Psoas muscle (tissue), 8 donors: ENCODE measurements around the gene DAB1. TPM values are rescaled to one million over a fixed set of nuclear protein-coding genes. Genes with fewer than 3 reads are reported as not detected.
"Not testable (repeated sequence)": the region's sequence is repeated elsewhere in the genome, so short reads cannot be mapped to it uniquely, and the experiment has no call there.

Source experiments
- ATAC-seq, 4 donors: fragments of 200-7000 bp; cut with Tn5 transposase; one replicate each; pipeline ENCODE4 v1.9.1; 2020; ENCODE audit warnings: moderate library complexity in 3 of 4, mild to moderate bottlenecking in 2 of 4
- DNase-seq, 2 donors: peaks; one replicate each; pipeline ENCODE4 v3.0.0-alpha.2; 2020
- H3K27ac ChIP-seq: fragments of 200-600 bp; one replicate; pipeline ENCODE4 v1.8.0; 2022
- H3K27me3 ChIP-seq, 3 donors: fragments of 200-600 bp in 1 of 3; one replicate each; pipeline versions ENCODE4 v1.6.1 to v1.8.0; 2013 to 2022; ENCODE audit warnings: low read length in 2 of 3, mild to moderate bottlenecking in 2 of 3, moderate library complexity in 1 of 3; ENCODE audit not compliant: insufficient read depth in 3 of 3
- H3K36me3 ChIP-seq, 2 donors: fragments of 200-600 bp in 1 of 2; one replicate each; pipeline versions ENCODE4 v1.6.1 to v1.8.0; 2013 to 2022; ENCODE audit warnings: low read depth in 1 of 2, mild to moderate bottlenecking in 1 of 2, moderate library complexity in 1 of 2; ENCODE audit not compliant: insufficient read depth in 1 of 2
- H3K4me1 ChIP-seq: fragments of 200-600 bp; one replicate; pipeline ENCODE4 v1.8.0; 2022
- H3K4me3 ChIP-seq: fragments of 200-600 bp; one replicate; pipeline ENCODE4 v1.8.0; 2022; ENCODE audit warnings: mild to moderate bottlenecking
- H3K9me3 ChIP-seq: fragments of 200-600 bp; one replicate; pipeline ENCODE4 v1.8.0; 2022
- WGBS, 3 donors: extraction: QIAGEN DNeasy Blood & Tissue Kit; methylation state at CpG; one replicate each; pipeline versions ENCODE4 v1.1.6 to v1.1.7; 2013; 5-methylcytosine and 5-hydroxymethylcytosine counted together
- intact Hi-C, 2 donors: fragments of 100-400 bp; cut with DNase I; formaldehyde crosslinking; loops; one replicate each; pipeline versions ENCODE4 v1.11.0 to v1.14.2; 2022
- polyA plus RNA-seq, 3 donors: library from polyadenylated mRNA; stranded (reverse); fragments of 200-250 nt; gene quantifications; one replicate each; pipeline ENCODE4 v1.2.3, GENCODE V29; 2013
- total RNA-seq, 4 donors: library from RNA; stranded (reverse); fragmentation: NEBNext Ultra II Directional in 2 of 4; extraction: Animal tissue kit (Norgen Biotek cat#: 25700) in 2 of 4; gene quantifications; one replicate each; pipeline versions ENCODE4 v1.2.1 to v1.2.4, GENCODE V29; 2021 to 2023
- TF ChIP-seq, protein P1 (sequence below): fragments of 200-600 bp; IDR thresholded peaks from one replicate; pipeline ENCODE4 v1.8.0; 2022; ENCODE audit warnings: antibody characterized with exemption
- donor health status: healthy with polysubstance abuse.
- donor health status: DM: no; HTN: no; CAD: no; lungs with moderate emphysema.
- donor health status: Bipolar disorder and iron deficiency.
- donor health status: healthy.
- donor health status: DM: yes; HTN: yes; CAD: no.
- donor health status: DM: no; HTN: no; CAD: no.
- donor health status: DM: no; HTN: no; CAD: no.
- donor health status: DM: yes; HTN: yes; CAD: no.

Gene DAB1
- total and polyA plus RNA-seq, 7 donors: 0.04 to 0.28 (median 0.09) TPM; not detected in 1

DNA sequence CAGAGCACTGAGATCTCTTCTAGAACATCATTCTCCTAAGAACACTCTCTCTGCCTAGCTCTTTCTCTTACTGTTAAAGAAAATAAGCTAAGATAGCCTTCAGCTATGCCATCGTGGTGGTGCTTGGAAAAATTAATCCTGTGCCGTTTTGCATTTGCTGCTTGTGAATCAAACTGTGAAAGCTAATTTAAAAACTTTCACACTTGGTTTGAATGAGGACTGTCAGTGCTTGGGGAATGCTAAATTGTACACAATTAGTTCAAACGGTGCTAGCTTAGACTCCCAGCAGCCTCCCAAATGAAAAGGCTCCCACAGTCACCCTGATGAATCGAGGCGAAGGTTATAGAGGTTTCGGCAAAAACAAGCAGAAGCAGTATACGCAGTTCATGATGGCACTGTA, 79.6 kb downstream of the DAB1 start:
- intact Hi-C loops: no loop called here
- ATAC-seq (no peak), DNase-seq (no peak)
- Histone ChIP-seq H3K27me3 (no peaks in the 10 kb centered on the region), H3K4me3 (no peak overlapping the region), H3K9me3 (no peaks in the 10 kb centered on the region), H3K36me3 (no peaks in the 10 kb centered on the region), H3K4me1 (no peaks in the 10 kb centered on the region), H3K27ac (no peak overlapping the region)
- 55 to 68% (median 61%) methylated on average over 7 of the region's 7 CpGs for WGBS, 3 donors
- TF ChIP-seq, protein P1, sequence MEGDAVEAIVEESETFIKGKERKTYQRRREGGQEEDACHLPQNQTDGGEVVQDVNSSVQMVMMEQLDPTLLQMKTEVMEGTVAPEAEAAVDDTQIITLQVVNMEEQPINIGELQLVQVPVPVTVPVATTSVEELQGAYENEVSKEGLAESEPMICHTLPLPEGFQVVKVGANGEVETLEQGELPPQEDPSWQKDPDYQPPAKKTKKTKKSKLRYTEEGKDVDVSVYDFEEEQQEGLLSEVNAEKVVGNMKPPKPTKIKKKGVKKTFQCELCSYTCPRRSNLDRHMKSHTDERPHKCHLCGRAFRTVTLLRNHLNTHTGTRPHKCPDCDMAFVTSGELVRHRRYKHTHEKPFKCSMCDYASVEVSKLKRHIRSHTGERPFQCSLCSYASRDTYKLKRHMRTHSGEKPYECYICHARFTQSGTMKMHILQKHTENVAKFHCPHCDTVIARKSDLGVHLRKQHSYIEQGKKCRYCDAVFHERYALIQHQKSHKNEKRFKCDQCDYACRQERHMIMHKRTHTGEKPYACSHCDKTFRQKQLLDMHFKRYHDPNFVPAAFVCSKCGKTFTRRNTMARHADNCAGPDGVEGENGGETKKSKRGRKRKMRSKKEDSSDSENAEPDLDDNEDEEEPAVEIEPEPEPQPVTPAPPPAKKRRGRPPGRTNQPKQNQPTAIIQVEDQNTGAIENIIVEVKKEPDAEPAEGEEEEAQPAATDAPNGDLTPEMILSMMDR: no peak

DNA sequence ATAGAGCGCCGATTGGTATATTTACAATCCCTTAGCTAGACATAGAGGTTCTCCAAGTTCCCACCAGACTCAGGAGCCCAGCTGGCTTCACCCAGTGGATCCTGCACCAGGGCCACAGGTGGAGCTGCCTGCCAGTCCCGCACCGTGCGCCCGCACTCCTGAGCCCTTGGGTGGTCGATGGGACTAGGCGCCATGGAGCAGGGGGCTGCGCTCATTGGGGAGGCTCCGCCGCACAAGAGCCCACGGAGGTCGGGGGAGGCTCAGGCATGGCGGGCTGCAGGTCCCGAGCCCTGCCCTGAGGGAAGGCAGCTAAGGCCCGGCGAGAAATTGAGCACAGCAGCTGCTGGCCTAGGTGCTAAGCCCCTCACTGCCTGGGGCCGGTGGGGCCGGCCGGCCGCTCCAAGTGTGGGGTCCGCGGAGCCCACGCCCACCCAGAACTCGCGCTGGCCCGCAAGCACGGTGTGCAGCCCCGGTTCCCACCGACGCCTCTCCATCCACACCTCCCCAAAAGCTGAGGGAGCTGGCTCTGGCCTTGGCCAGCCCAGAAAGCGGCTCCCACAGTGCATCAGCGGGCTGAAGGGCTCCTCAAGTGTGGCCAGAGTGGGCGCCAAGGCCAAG, 80.5 kb downstream of the DAB1 start:
- H3K36me3 ChIP-seq, H3K27me3 ChIP-seq, DNase-seq, H3K27ac ChIP-seq, ATAC-seq, intact Hi-C loops, H3K9me3 ChIP-seq, H3K4me3 ChIP-seq, H3K4me1 ChIP-seq: not testable (repeated sequence)
- 91 to 94% (median 92%) methylated on average over 28 to 34 of the region's 34 CpGs for WGBS, 3 donors

DNA sequence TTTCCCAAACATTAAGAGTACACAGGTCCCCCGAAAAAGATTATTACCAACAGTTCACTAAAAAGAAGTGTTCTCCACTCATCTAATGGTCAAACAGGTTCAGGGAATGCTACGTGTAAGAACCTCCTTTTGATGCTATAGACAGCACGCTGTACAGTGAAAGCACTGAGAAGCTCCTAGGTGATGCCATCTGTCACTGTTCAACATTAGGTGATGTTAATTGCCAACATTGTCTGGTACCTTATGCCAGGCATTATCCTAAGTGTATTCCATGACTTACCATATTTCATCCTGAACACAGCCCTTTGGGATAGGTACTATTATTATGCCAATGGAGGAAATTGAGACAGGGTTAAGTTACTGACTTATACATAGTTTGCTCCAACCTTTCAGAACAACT, 82.1 kb downstream of the DAB1 start:
- intact Hi-C loops: no loop called here
- Histone ChIP-seq H3K27me3 (no peaks in the 10 kb centered on the region), H3K36me3 (no peaks in the 10 kb centered on the region), H3K27ac (no peak overlapping the region), H3K4me1 (no peaks in the 10 kb centered on the region), H3K4me3 (no peak overlapping the region), H3K9me3 (no peaks in the 10 kb centered on the region)
- DNase-seq (no peak), ATAC-seq (no peak)
- TF ChIP-seq, protein P1: no peak
- 83 to 90% (median 89%) methylated on average over 3 of the region's 3 CpGs for WGBS, 3 donors

DNA sequence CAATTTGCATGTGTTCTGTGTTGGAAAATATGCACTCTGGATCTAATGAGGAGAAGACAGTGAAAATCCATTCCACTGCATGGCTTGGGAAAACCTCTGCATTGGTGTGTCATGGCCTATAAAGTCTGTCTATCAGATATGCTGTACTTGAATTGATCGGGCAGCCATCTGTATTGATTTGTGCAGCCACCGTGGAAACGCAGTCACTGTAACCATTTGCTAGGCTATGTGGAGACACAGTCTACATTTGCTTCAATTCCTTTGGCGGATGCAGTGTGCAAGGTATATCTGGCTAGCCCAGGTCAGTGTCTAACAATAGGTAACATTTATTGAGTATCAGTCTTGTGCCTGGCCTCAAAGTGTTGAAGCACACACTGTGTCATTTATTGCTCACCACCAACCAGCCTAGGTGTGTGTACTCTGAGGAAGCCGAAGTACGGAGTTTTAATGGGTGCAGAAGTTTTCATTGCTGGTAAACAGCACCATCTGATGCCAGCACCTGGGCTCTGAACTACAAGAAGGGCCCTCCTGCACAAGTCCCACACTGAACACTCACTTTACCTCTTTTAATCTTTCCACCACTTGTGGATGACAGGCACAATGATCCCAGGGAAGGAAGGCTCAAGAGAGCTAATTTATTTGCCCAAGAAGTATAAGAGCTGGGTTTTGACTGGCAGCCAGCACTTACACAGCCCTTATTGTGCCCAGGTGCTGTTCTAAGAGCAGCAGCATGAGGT, 83.4 kb downstream of the DAB1 start:
- no peaks in the 10 kb centered on the region for H3K36me3 ChIP-seq
- H3K4me3 ChIP-seq: no peak overlapping the region
- H3K9me3 ChIP-seq: no peaks in the 10 kb centered on the region
- no peaks in the 10 kb centered on the region for H3K27me3 ChIP-seq
- intact Hi-C loops: no loop called here
- whole genome bisulfite sequencing, 3 donors: 91 to 93% (median 92%) methylated on average over 6 of the region's 6 CpGs
- TF ChIP-seq, protein P1: no peak
- H3K4me1 ChIP-seq: no peaks in the 10 kb centered on the region
- DNase-seq (no peak), ATAC-seq (no peak)
- no peak overlapping the region for H3K27ac ChIP-seq

DNA sequence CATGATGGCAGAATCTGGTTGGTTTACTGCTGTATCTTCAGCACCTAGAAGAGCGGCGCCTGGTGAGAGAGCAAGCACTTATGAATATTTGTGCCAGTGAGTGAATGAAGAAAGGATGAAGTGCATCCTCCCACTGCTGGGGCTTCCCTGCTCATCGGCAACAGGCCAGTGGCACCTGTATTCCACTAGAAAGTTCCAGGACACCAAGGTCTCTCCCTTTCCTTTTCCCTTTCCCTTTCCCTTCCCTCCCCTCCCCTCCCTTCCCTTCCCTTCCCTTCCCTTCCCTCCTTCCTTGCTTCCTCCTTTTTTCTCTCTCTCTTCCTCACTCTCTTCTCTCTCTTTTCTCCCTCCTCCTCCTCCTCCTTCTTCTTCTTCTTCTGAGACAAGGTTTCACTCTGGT, 86.2 kb downstream of the DAB1 start:
- Histone ChIP-seq H3K27me3 (no peaks in the 10 kb centered on the region), H3K4me3 (no peak overlapping the region), H3K27ac (no peak overlapping the region), H3K36me3 (no peaks in the 10 kb centered on the region), H3K9me3 (no peaks in the 10 kb centered on the region), H3K4me1 (no peaks in the 10 kb centered on the region)
- no peak for DNase-seq
- no peak for ATAC-seq
- WGBS, 3 donors: 59 to 73% (median 68%) methylated on average over 3 of the region's 3 CpGs
- TF ChIP-seq, protein P1: no peak
- intact Hi-C loops: no loop called here
